GM19438 (cell line): Measurements from ENCODE around the gene THY1.
"Not testable (repeated sequence)": the region's sequence is repeated elsewhere in the genome, so short reads cannot be mapped to it uniquely, and the experiment has no call there.

Source experiments
- ATAC-seq: cut with Tn5 transposase; IDR thresholded peaks from one replicate; pipeline ENCODE4 v1.9.1; 2021; ENCODE audit warnings: low read depth; ENCODE audit not compliant: unreplicated experiment

THY1 gene

DNA sequence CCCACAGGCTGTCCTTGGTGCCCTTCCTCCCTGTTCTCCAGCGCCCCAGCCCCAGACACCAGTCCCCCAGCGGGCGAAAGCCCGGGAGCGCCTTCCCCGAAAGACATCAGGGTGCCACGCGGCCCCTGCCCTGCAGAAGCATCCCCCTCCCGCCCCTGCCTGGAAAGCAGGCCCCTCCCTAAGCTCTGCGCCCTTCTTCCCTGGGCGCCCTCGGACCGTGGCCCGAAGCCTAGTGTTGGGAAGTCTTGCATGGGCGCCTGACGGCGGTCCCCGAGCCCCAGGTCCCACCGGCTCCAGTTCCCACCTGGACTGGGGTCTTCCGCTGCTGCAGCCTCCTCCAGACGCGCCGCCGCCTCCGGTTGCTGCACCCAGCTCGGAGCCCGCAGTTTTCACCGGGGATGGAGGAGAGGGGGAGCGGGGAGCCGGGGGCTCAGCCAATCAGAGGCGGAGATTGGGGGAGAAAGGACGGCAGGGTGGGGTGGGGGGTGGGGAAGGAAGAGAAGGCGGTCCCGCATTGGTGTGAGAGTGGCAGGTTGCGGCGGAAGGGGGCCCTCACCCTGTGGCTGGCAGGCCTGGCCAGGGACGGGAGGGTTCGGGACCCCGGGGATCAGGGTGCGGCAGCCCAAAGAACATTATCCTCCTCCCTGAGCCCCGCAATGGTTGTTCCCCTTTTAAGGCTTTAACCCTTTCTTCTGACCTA lies at the start of gene THY1:
TSS of gene THY1 (minus strand) at position 364 of the 700 bp plus-strand sequence. CDS start 2,267 bp downstream, outside the sequence.
- ATAC-seq = no peak

DNA sequence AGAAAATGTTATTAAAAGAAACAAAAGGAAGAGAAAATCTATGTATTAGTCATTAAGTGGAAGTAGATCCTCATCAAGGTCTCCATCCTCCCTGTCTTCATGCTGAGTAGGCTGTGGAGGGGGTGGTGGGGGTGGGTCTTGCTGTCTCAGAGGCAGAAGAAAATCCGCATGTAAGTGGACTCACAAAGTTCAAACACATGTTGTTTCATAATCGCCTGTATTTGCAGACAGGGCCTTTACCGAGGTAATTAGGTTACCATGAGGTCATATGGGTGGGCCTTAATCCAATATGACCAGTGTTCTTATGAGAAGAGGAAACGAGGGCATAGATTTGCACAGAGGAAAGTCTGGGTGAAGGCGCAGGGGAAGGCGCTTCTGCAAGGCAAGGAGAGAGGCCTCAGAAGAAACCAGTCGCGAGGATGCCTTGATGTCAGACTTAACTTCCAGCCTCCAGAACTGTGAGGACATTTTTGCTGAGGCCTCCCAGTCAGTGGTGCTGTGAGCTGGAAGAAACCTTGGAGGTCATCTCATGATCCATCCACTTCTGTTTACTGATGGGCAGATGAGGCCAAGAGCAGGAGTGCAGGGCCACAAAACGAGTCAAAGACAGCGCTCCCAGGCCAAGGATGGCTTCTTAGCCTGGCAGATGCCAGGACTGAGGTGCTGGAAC lies 49.3 kb upstream of the THY1 start:
- ATAC-seq = no peak

DNA sequence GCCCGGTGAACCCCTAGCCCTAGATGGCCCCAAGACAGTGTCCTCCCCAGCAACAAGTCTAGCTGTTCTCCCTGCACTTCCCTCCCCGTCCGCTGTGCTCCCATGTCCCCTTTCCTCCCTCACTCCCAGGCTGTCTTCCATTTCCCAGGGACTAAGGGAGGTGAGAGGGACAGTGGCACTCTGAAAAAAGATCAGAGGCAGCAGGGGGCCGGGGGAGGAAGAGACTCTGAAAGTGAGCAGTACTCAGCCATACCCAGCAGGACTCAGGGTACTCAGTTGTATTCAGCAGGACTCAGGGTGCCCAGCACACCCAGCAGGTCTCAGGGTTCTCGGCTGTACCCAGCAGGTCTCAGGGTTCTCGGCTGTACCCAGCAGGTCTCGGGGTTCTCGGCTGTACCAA lies 48.4 kb upstream of the THY1 start:
- no peak for ATAC-seq

DNA sequence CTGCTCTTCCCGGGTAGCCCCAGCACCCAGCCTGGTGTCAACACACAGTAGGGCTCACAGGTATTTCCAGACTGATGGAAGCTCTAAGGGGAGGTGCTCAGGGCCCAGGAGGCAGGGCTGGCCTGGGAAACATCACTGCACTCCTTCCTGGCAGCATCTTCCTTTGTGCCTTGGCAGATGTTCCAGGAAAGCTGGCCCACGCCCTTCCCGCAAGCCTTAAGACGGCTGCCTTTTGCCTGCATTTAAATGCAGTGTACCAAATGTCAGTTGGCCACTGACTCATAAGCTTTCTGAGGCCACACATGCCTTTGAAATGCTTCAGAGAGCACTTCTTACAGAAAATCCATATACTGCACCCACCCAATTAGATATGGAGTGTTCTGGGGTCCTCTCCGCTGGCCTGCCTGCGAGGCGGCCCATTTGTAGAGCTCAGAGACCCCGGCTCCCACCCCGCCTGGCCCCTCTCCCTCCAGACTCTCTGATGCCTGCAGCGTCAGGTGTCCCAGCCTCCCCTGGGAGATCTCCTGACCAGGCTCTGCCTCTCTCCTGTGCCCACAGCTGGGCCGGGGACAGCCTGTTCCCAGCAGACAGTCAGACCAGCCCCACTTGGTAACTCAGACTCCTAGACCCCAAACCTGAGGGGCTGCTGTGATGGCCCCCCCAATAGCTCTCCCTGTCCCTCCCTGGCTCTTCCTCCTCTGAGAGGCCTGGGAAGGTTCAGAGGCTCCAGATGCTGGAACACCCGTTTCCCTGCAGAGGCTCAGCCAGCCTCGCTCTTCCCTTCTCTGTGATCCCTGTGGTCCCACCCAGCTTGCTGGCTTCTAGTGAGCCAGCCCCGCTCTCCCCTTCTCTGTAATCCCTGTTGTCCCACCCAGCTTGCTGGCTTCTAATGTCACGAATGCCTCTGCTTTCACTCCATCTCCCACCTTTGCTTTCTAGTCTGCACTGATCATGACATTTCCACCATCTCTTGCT lies 47.6 kb upstream of the THY1 start:
- ATAC-seq = no peak

DNA sequence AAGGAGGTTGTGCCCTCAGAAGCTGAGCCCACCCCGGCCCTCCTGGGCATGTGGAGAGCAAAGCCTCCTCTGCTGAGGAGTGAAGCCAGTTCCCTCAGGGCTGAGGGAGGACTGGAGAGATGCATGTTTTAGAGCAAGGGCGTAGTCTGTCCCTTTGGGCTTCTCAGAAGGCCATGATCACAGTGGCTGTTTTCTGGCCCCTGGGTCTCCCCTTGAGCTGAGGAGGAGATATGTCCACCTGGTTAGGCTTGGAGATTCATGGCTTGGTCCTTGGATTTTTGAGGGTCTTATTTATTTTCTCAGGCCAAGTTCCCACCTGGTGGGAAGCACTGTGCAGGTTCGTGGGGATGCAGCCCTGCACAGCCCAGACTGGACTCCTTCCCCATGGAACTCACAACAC lies 46.5 kb upstream of the THY1 start:
- no peak for ATAC-seq

DNA sequence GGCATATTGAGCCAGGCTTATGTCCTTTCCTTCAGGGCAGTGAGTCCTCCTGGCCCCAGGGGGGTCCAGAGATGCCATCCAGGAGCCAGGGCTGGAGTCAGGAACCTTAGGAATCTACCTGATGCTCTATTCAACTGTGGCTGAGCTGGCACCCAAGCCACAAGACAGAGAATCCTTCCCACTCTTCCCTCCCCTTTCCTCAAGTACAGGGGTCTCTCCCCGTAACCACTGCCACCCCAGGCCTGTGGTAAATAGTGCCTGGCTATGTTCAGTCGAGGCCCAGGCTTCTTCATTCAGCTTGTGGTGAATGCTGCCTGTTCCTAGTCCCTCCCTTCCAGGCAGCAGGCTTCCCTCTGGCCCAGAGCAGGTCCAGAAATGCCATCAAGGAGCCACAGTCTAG lies 45.5 kb upstream of the THY1 start:
- no peak for ATAC-seq

DNA sequence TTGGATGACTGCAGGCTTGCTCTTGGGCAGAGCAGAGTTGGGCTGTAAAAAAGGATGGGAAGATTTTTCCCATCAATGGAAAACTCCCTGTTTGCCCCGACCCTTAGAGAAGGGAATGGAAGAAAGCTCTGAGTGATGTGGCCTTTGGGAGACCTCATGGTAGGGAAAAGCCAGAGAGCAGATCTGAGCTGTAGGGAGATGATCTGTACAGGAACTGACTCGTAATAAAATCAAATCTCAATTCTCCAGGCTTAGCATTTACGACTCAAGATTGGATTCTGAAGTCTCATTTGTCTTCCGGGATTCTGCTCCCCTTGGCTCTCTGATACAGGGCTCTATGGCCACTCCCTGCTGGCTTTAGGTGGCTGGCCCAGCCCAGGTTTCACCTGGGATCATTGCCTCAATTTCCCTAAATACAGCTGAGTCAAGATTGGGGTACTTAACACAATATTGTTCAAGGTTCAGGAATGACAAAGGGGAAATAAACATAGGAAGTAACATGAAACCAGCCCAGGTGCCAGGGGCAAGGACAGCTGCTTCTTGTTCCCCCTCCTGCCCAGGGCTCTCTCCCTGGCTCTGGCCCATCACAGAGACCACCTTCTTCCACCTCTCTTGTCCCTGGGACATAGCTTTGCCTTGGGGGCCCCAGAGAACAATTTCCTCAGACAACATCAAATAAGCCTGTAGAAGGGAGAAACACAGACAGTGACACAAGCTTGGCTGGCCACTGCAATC lies 38.4 kb upstream of the THY1 start:
- ATAC-seq = no peak

DNA sequence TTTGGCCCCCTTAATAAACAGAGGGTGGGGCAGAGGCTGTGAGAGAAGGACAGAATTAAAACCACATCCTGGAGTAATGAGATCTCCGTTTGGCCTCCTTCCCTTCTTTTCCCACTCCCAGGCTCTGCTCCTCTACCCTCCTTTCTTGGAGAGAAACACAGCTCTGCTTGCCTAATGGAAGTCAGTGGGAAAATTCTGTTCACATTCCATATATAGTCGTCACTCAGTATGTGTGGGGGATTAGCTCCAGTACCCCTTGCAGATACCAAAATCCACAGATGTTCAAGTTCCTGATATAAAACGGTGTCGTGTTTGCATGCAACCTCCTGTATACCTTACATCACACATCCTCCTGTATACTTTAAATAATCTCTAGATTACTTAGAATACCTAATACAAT lies 37.6 kb upstream of the THY1 start:
- ATAC-seq = no peak

DNA sequence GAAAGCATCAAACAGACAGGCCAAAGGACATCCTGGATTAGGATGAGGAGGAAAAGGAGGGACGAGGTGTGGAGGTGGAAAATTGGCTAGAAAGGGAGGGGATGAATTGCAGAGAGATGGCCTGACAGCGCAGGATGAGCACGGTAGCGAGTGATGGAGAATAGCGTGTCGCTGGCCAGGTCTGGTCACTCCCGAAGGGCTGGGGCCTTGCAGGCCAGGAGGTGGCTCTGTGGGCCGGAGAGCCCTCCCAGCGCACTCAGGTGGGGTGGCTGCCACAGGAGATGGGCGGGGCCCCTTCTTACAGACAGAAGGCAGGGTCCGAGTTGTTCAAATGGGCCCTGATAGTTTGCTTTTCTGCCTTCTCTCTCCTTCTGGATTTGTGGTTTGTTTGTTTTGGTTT lies 37.1 kb upstream of the THY1 start:
- ATAC-seq = no peak

DNA sequence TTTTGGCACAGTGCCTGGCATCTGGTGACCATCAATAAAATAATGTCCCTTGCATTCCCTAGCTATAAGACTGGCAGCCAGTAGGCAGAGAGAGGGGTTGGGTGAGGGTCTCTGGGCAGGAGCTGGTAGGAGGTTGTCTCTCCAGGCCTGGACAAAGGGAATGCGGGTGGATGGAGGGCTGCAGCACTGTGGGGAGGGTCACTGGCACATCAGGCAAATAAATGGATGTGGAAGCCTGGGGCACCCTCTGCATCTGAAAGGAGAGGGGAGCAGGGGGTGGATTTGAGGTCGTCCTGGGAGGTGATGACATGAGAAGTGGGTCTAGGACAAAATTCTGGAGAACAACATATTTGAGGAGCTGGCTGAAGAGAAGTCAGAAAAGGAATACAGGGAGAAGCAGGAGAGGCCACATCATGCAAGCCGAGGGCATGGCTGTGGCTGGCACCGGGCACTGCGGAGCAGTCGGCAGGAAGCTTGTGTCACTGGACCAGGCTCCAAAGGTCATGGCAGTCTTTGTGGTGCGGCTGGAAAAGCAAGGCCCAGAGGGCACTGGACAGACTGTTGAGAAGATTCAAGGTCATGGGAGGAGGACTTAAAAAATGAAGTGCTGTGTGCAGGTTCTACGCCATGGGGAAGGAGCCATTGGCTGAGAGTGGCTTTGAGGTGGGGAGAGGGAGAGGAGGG lies 36.5 kb upstream of the THY1 start:
- ATAC-seq = no peak

DNA sequence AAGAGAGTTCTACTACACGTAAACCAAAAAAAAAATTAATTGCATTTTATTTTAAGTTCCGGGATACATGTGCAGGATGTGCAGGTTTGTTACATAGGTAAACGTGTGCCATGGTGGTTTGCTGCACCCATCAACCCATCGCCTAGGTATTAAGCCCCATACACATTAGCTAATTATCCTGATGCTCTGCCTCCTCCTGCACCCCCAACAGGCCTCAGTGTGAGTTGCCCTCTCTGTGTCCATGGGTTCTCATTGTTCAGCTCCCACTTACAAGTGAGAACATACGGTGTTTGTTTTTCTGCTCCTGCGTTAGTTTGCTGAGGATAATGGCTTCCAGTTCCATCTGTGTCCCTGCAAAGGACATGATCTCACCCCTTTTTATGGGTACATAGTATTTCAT lies 32.7 kb upstream of the THY1 start:
- not testable (repeated sequence) for ATAC-seq

DNA sequence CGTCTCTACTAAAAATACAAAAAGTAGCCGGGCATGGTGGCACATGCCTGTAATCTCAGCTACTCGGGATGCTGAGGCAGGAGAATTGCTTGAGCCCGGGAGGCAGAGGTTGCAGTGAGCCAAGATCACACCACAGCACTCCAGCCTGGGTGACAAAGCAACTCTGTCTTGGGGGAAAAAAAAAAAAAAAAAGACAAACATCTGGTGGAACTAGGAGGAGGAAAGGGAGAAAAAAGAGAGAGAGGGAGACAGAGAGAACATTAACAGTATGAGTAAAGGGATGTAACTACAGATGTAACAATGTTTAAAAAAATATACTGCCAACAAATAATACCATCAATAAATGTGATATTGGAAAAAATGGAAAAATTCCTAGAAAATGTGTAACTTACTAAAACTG lies 32.3 kb upstream of the THY1 start:
- ATAC-seq = not testable (repeated sequence)

DNA sequence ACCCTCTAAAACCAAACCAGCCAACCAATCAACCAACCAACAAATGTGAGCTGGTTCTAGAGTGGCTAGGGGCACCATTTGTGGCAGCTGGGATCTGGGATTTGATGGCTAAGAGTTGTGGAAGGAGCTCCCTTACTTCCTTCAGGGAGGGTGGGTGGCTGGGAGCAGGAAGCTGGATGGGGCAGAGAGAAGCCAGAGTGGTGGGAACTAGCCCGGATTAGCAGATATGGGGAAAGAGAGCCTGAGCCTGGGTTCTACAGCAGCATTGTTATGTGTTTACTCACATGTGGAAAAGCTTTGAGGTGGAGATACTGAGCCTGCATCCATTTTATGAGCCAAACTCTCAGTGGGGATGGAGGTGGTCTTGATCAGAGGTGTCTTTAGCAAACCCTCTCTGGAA lies 30.9 kb upstream of the THY1 start:
- ATAC-seq = no peak

DNA sequence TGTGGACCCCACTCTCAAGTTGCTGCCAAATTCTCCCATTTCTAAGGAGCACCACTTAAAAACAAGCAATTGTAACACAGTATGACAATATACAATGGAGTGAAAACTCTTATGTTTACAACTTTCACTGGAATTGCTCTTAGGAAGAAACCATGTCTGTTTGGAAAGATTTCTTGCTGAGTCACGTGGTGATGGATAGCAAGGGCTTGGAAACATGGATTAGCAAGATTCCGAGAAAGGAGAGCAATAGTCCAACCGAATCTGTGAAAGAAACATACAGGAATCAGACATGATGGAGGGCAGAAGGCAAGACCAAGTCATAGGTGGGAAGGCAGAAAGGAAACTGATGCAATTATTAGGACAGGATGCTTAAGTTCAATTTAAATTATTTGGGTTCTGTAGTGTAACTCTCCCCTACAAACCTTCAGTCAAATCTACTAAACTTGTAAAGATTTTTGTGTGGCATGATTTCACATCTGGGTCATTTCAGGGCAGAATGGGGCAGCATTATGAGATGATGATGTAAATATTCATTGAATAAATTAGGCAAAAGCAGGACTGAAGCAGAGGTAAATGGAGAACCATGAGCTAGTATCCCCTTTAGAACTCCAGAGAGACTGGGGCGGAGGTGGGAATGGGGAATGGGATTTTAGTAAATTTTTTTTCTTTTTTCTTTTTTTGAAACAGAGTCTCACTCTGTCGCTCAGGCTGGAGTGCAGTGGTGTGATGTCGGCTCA lies 27.8 kb upstream of the THY1 start:
- no peak for ATAC-seq

DNA sequence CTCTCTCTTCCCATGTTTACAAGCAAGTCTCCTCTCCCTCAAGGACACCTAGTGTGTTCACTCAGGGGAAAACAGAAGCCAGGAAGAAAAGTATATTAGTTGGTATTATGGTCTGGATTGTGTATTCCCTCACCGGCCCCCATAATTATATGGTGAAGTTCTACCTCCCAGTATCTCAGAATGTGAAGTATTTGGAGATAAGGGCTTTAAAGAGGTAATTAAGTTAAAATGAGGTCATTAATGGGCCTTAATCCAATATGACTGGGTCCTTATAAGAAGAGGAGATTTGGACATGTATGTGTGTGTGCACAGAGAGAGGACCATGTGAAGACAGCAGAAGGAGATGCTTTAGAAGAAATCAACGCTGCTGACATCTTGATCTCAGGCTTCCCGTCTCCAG lies 26.5 kb upstream of the THY1 start:
- ATAC-seq = no peak

DNA sequence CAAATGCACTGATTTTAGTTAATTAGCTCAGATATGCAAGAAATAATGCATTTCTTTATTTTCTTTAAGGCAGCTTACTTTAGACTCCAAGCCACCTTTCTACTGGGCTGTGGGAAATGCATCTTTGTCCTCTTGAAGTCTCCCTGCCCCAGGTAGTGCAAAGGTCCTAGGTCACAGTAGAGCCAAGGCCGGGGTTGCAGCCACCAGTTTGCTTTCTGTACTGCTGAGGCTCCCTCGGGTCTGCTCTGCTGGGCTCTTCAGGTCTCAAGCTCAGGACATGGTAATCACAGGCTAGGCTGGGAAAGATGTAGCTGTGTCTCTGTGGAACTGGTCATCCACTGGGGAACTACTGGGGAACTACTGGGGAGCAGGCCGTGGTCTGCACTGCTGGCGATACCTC lies 25.4 kb upstream of the THY1 start:
- no peak for ATAC-seq

DNA sequence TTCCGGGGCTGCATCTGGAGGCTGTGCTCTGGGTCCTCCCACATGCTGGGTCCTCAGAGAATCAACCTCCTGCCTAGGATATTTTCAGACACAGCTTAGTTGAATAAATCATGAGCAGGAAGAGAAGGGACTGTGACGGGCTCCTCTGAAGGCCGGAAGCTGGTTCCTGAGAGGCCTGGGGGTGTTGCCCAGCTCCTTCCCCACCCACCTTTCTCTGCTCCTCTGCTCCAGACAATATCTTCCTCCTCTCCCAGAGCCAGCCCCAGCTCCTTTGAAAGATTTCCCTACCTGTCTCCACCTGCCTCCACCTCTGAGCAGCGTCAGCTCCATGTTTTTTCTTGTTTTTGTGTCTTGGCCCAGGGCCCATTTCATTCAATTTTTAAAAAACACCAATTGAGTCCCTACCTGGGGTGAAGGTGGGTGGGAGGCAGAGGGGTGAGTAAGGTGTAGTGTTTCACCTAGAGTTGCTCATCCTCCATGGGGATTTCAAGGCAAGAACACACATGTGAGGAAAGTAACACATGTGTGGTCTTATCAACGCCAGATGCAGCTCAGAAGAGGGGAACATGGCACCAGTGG lies 24.8 kb upstream of the THY1 start:
- no peak for ATAC-seq

DNA sequence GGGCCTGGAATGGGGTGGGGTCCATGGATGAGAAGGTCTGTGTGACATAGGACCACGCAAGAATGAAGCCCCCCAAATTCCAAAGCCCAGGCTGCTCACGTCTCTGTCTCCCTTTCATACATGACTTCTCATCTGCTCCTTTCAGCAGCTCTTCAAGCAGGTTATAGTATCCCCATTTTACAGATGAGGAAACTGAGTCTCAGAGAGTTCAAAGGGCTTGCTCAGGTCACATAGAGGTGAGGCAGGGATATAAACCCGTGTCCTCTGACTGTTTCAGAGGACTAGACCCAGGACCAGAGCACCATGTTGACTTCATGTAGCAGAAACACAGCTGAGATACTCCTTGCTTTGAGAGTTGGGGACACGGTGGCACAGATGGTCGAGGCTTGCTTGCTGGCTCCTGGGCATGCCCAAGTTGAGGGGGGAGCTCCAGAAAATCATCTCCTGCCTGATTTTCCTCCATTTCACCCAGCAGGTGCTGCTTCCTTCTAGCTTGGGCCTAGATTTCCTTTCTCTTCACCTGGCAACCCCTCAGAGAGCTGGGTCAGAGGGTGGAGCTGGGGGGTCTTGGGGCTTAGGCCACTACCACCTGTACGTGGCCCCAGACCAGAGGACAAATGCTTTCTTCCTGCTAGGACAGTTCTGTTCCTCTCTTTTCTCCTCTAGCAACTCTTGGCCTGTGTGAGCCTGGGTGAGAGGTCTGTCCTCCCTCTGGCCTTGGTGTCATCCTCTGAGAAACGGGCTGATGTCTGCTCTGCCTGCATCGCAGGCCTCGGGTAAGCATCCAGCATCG lies 24.1 kb upstream of the THY1 start:
- ATAC-seq = no peak
